ENCODE measurements around the gene UBE2S. TPM values are rescaled to one million over a fixed set of nuclear protein-coding genes. Genes with fewer than 3 reads are reported as not detected.
"Not testable (repeated sequence)": the region's sequence is repeated elsewhere in the genome, so short reads cannot be mapped to it uniquely, and the experiment has no call there.

Gene UBE2S
- total RNA-seq, 4 donors from 2014 or later, result 6.2 to 14.6 (median 9.2) TPM

- 2% methylated on average over 42 to 51 of the region's 57 CpGs for WGBS, 2 donors
- no peak for DNase-seq (ENCODE audit: low spot score in 2 of 2)
- H3K4me3 ChIP-seq (ENCODE audit: low read depth, poor library complexity, severe bottlenecking), result no peak overlapping the region
- intact Hi-C loops (cut with DNase I; ENCODE audit: low total_unique reads), result no loop called here
- TF ChIP-seq POLR2A (IDR thresholded peaks at IDR 0.05) (no peak), CTCF (IDR thresholded peaks at IDR 0.05) (no peak)
These were observed 44.6 kb upstream of the UBE2S start for GRCh38 chr19:55451965-55452748.

GRCh38 chr19:55451163-55451964 is 43.8 kb upstream of the UBE2S start:
- intact Hi-C loops (cut with DNase I; ENCODE audit: low total_unique reads), result no loop called here
- TF ChIP-seq POLR2A (IDR thresholded peaks at IDR 0.05), result no peak
- TF ChIP-seq CTCF (IDR thresholded peaks at IDR 0.05), result no peak
- no peak for DNase-seq (ENCODE audit: low spot score in 2 of 2)
- no peak overlapping the region for H3K4me3 ChIP-seq (ENCODE audit: low read depth, poor library complexity, severe bottlenecking)
- 2 to 3% methylated on average over 50 to 56 of the region's 80 CpGs for WGBS, 2 donors

- intact Hi-C loops (cut with DNase I; ENCODE audit: low total_unique reads), result no loop called here
- no peak overlapping the region for H3K4me3 ChIP-seq (ENCODE audit: low read depth, poor library complexity, severe bottlenecking)
- DNase-seq (ENCODE audit: low spot score in 2 of 2), result no peak
- no peak for TF ChIP-seq POLR2A (IDR thresholded peaks at IDR 0.05)
- no peak for TF ChIP-seq CTCF (IDR thresholded peaks at IDR 0.05)
- 49 to 50% methylated on average over 14 to 16 of the region's 16 CpGs for WGBS, 2 donors
These were observed 41.9 kb upstream of the UBE2S start for GRCh38 chr19:55449469-55449868.

- not testable (repeated sequence) for H3K4me3 ChIP-seq (ENCODE audit: low read depth, poor library complexity, severe bottlenecking); DNase-seq (ENCODE audit: low spot score in 2 of 2)
These were observed 40.5 kb upstream of the UBE2S start for GRCh38 chr19:55448175-55448490.

GRCh38 chr19:55447421-55448174 is 40.0 kb upstream of the UBE2S start:
- TF ChIP-seq CTCF (IDR thresholded peaks at IDR 0.05) (no peak), POLR2A (IDR thresholded peaks at IDR 0.05) (no peak)
- no peak overlapping the region for H3K4me3 ChIP-seq (ENCODE audit: low read depth, poor library complexity, severe bottlenecking)
- 10 to 13% methylated on average over 16 of the region's 16 CpGs for whole genome bisulfite sequencing, 2 donors
- intact Hi-C loops (cut with DNase I; ENCODE audit: low total_unique reads), result no loop called here
- peak in 1 of 2 donors; percentile 27 for DNase-seq (ENCODE audit: low spot score in 2 of 2)

More at GRCh38 chr19:55448175-55448490, 40.5 kb upstream of the UBE2S start:
- intact Hi-C loops (cut with DNase I; ENCODE audit: low total_unique reads), result not testable (repeated sequence)
- WGBS, 2 donors, result 65 to 73% methylated on average over 5 of the region's 5 CpGs

GRCh38 chr19:55446060-55446459 is 38.5 kb upstream of the UBE2S start:
- H3K4me3 ChIP-seq (ENCODE audit: low read depth, poor library complexity, severe bottlenecking), result no peak overlapping the region
- WGBS, 2 donors, result 34 to 37% methylated on average over 8 of the region's 8 CpGs
- no peak for DNase-seq (ENCODE audit: low spot score in 2 of 2)
- TF ChIP-seq CTCF (IDR thresholded peaks at IDR 0.05) (no peak), POLR2A (IDR thresholded peaks at IDR 0.05) (no peak)
- intact Hi-C loops (cut with DNase I; ENCODE audit: low total_unique reads), result no loop called here

All from lower leg skin (tissue), 4 donors.